Dendritic cell treated with granulocyte-macrophage colony-stimulating factor and Interleukin-4, amounts not matched to agents 40 ng/mL and 50 ng/mL, for 4 days (primary cell): Measurements from ENCODE around the gene AFG3L2.

ENCODE experiments used
- H3K27ac Mint-ChIP-seq: one replicate; pipeline ENCODE4 v1.8.0; 2022; ENCODE audit warnings: mild to moderate bottlenecking, mixed read lengths
- H3K27me3 Mint-ChIP-seq: one replicate; pipeline ENCODE4 v1.8.0; 2022; ENCODE audit warnings: mild to moderate bottlenecking, mixed read lengths
- H3K36me3 Mint-ChIP-seq: one replicate; pipeline ENCODE4 v1.8.0; 2022; ENCODE audit warnings: low read depth, mixed read lengths
- H3K4me1 Mint-ChIP-seq: one replicate; pipeline ENCODE4 v1.8.0; 2022; ENCODE audit warnings: low read depth, mixed read lengths
- H3K4me3 Mint-ChIP-seq: one replicate; pipeline ENCODE4 v1.8.0; 2022; ENCODE audit warnings: mild to moderate bottlenecking, moderate library complexity, mixed read lengths
- H3K9me3 Mint-ChIP-seq: one replicate; pipeline ENCODE4 v1.8.0; 2022; ENCODE audit warnings: mixed read lengths
- intact Hi-C: fragments of 100-400 bp; cut with micrococcal nuclease; formaldehyde crosslinking; loops from one replicate; pipeline ENCODE4 v1.15.0; 2022

Gene AFG3L2

DNA sequence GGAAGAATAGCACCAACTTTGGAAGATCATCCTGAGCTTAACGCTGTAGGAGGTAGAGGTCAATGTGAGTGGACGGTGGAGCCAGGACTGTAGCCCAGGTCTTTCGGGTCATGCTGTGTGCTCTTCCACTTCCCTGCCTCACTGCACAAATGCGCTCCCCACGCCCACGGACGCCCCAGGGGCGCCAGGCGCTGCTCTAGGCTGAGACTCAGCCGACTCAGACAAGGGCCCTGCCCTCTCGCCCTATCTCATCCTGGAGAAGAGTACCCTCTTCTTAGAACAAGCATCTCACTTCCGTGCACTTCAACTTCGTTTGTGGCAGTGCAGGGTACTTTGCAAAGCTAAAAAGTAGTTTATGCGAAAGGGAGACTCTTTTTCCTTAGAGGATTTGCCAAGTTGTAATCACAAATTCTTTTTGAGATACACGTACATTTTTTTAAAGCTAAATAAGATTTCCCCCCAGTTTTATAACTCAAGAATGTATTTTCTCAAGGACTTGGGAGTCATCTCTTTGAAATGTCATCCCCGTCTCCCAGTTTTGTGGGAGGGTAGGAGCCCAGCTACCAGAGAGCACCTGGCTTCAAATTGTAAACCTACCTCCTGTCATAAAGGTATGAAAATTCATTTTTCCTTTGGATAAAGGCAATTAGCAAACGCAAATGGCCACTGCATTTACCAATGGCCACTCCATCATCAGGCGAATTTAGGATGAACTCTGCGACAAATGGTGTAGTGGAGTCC lies 29.5 kb upstream of the AFG3L2 start:
- Mint-ChIP-seq H3K4me1 (peaks cover 34% of the 10 kb centered on the region), H3K27me3 (peaks cover 38% of the 10 kb centered on the region), H3K36me3 (no peaks in the 10 kb centered on the region), H3K27ac (no peak overlapping the region), H3K4me3 (peak overlapping the region; percentile 79), H3K9me3 (no peaks in the 10 kb centered on the region)
- intact Hi-C loops = loop anchor here (1.0 to 5.0 kb wide), 2 partner anchors 41 to 252 kb away; partner anchors contain the start of gene SPIRE1

DNA sequence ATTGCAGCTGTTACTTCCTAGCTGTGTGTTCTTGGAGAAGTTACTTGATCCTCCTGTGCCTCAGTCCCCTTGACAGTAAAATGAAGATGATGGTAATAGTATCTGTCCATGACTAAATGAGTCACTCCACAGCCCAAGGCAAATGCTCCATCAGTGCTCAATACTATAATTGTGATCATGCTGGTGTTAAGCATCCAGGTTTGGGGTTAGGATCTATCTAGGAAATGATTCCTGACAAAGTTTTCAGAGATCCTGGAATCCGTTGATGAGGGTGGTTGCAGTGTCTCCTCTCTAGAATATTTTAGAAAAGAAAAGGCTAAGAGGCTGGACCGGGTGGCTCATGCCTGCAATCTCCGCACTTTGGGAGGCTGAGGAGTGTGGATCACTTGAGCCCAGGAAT lies 28.0 kb upstream of the AFG3L2 start:
- H3K27ac Mint-ChIP-seq = no peak overlapping the region
- no peak overlapping the region for H3K4me3 Mint-ChIP-seq
- no peaks in the 10 kb centered on the region for H3K9me3 Mint-ChIP-seq
- H3K36me3 Mint-ChIP-seq = no peaks in the 10 kb centered on the region
- intact Hi-C loops = loop anchor here (5.0 kb wide), 1 partner anchor 42 kb away; no protein-coding TSS in a partner anchor
- peaks cover 38% of the 10 kb centered on the region for H3K27me3 Mint-ChIP-seq
- H3K4me1 Mint-ChIP-seq = peaks cover 34% of the 10 kb centered on the region

DNA sequence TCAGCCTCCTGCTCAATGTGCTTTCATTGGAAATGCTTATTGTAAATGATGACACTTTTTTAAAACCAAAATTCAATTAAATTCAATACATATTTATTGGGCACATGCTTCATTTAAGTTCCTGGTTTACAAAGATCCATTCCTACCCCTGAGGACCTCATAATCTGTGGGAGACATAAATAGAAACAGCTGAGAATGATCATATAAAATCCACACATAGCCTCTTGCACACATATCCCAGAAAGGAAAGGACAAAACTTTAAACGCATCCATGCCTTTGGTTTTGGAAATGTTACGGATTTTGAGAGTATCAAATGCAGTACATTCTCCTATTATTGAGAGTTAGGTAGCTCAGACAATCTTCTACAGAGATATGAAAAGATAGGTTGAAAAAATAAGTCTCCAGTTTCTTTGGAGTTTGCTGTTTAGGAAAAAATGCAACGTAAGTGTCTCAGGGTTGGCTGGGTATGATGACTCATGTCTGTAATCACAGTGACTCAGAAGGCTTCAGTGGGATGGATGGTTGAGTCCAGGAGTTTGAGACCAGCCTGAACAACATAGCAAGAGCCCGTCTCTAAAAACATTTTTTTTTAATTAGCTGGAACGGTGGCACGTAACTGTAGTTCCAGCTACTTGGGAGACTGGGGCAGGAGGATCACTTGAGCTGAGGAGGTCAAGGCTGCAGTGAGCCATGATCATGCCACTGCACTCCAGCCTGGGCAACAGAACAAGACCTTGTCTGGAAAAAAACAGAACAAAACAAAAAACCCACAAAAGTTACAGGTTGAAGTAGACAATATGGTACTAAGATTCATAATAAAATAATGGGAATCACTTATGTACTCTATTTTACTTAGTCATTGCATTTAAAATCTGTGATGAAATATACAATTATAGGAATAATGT lies 26.8 kb upstream of the AFG3L2 start:
- H3K27ac Mint-ChIP-seq = peak overlapping the region; percentile 24
- no peak overlapping the region for H3K4me3 Mint-ChIP-seq
- intact Hi-C loops = no loop called here
- no peaks in the 10 kb centered on the region for H3K36me3 Mint-ChIP-seq
- H3K4me1 Mint-ChIP-seq = peaks cover 34% of the 10 kb centered on the region
- H3K9me3 Mint-ChIP-seq = no peaks in the 10 kb centered on the region
- H3K27me3 Mint-ChIP-seq = peaks cover 38% of the 10 kb centered on the region

DNA sequence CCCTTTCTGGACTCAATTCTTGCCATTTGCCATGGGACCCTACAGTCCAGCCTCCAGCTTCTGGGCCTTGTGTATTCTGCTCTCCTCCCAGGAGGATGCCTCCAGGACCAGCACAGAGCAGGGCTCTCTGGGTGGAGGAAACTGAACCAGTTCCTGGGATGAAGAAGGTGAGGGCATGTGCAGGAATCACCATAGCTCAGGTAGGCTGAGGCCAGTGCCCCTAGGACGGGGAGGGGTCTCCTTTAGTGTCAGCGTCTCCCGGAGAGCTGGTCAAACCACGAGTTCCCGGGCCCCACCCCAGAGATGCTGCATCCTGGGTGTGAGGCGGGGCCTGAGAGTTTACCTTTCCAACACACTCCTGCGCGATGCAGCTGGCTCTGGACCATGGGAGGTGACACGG lies 24.9 kb upstream of the AFG3L2 start:
- H3K36me3 Mint-ChIP-seq = no peaks in the 10 kb centered on the region
- no peak overlapping the region for H3K27ac Mint-ChIP-seq
- H3K4me3 Mint-ChIP-seq = no peak overlapping the region
- H3K4me1 Mint-ChIP-seq = peaks cover 27% of the 10 kb centered on the region
- intact Hi-C loops = no loop called here
- peaks cover 33% of the 10 kb centered on the region for H3K27me3 Mint-ChIP-seq
- H3K9me3 Mint-ChIP-seq = no peaks in the 10 kb centered on the region

DNA sequence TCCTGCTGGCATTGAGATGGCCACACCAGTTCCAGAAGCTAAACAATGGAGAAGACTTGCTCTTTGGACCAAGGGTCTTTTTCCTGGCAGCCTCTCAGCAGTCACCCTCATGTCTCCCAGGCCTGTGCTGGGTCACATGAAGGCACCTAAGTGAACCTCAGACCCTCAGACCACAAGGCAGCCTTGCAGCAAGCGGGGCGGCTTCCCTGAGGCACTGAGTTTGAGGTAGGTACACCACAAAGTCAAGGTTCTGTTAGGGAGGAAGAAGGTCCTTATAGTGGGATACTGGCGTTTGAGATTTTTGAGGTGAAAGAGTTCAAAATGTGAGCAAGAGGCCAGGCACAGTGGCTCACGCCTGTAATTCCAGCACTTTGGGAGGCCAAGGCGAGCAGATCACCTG lies 22.2 kb upstream of the AFG3L2 start:
- H3K4me1 Mint-ChIP-seq = peaks cover 22% of the 10 kb centered on the region
- peaks cover 21% of the 10 kb centered on the region for H3K27me3 Mint-ChIP-seq
- H3K9me3 Mint-ChIP-seq = no peaks in the 10 kb centered on the region
- H3K36me3 Mint-ChIP-seq = no peaks in the 10 kb centered on the region
- intact Hi-C loops = loop anchor here (10.0 kb wide), 1 partner anchor 136 kb away; no protein-coding TSS in a partner anchor
- no peak overlapping the region for H3K27ac Mint-ChIP-seq
- no peak overlapping the region for H3K4me3 Mint-ChIP-seq

DNA sequence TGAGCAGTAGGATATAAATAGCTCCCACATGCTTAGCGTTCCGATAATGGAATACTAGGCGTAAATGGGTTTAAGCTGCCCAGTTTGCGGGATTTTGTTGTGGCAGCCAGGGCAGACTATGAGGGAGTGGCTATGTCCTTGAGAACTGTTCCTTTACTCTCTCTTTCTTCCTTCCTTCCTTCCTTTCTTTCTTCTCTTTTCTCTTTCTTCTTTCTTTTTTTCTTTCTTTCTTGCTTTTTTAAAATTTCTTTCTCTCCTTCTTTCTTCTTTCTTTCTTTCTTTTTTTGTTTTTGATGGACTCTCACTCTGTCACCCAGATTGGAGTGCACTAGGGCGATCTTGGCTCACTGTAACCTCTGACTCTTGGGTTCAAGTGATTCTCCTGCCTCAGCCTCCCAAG lies 21.6 kb upstream of the AFG3L2 start:
- Mint-ChIP-seq H3K9me3 (no peaks in the 10 kb centered on the region), H3K4me3 (no peak overlapping the region), H3K36me3 (no peaks in the 10 kb centered on the region), H3K27ac (no peak overlapping the region), H3K4me1 (peaks cover 18% of the 10 kb centered on the region), H3K27me3 (peaks cover 20% of the 10 kb centered on the region)
- intact Hi-C loops = loop anchor here (10.0 kb wide), 1 partner anchor 136 kb away; no protein-coding TSS in a partner anchor

DNA sequence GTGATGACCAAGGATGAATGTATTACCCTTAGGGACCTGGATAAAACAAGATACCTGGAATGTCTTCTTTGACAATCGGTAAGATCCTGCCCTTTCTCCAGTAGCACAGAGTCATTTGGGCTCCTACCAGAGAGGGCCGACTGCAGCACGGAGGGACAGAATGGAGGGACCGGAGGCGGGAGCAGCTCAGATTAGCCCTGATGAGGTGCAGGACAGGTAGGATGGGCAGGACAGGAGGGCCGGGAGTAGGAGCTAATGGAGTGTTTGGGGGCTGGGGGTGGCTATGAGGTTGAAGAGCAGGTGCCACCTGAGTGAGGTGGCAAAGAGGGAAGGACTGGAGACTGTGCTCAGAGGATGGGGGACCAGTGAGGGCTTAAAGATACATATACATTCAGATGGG lies 20.8 kb upstream of the AFG3L2 start:
- Mint-ChIP-seq H3K27ac (no peak overlapping the region), H3K4me1 (peaks cover 13% of the 10 kb centered on the region), H3K27me3 (peaks cover 17% of the 10 kb centered on the region), H3K36me3 (no peaks in the 10 kb centered on the region), H3K4me3 (no peak overlapping the region), H3K9me3 (no peaks in the 10 kb centered on the region)
- intact Hi-C loops = loop anchor here (10.0 kb wide), 1 partner anchor 137 kb away; no protein-coding TSS in a partner anchor

DNA sequence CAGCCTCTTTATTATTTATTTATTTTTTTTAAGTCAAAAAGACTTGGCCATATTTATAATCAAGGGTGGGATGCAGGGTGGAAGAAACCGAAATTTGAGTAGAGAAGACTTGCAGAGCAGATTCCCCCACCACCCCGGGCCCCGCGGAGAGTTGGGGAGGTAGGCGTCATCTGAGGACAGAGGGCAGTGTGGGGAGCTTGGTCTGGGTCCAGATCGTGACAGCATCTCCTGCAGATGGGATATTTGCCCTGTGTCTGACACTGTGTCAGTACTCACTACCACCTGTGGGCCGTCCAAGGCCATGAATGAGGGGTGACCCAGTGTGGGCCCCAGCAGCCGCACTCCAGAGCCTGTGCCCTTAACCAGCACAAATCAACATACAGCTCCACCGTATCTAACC lies 20.2 kb upstream of the AFG3L2 start:
- Mint-ChIP-seq H3K27me3 (peaks cover 12% of the 10 kb centered on the region), H3K27ac (no peak overlapping the region)

DNA sequence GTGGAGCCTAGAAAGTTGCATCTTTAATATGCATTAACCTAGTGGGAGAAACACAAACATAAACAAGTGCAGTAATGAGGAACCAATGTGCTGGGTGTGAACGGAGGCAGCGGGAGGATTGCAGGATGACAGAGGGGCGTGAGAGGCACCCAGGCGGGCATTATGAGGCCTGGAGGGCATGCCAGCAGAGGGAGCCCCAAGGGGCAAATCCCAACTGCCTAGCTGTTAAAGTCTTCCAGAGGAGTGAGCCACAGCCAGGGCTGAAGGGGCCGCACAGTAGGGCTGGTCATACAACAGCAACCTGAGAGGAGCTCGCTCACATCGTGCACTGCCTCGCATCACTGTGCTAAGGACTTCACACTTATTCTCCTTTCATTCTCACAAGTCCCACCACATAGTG lies 17.4 kb upstream of the AFG3L2 start:
- Mint-ChIP-seq H3K9me3 (no peaks in the 10 kb centered on the region), H3K4me1 (peaks cover 6% of the 10 kb centered on the region), H3K4me3 (no peak overlapping the region), H3K36me3 (no peaks in the 10 kb centered on the region), H3K27ac (no peak overlapping the region), H3K27me3 (peaks cover 12% of the 10 kb centered on the region)
- intact Hi-C loops = loop anchor here (10.0 kb wide), 1 partner anchor 140 kb away; no protein-coding TSS in a partner anchor

More for the DNA sequence above, 20.2 kb upstream of the AFG3L2 start:
- intact Hi-C loops = loop anchor here (10.0 kb wide), 1 partner anchor 138 kb away; no protein-coding TSS in a partner anchor
- peaks cover 7% of the 10 kb centered on the region for H3K4me1 Mint-ChIP-seq
- no peak overlapping the region for H3K4me3 Mint-ChIP-seq
- no peaks in the 10 kb centered on the region for H3K36me3 Mint-ChIP-seq
- no peaks in the 10 kb centered on the region for H3K9me3 Mint-ChIP-seq

DNA sequence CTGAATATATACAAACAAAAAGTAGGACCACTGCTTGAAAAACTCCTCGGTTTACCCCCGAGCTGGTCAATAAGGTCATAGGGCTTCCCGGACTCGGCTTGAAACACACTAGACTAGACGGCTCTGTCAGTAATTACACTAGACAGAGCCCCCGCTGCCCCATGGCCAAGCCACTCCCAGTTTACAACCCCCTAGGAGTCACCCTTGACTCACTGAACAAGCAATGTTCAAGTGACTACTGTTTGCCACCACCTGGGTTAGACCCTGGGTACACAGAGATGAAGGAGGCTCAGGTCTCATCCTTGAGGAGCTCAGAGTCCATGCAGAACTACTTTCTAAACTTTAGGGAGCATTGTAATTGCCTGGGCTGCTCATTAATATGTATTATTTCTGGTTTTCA lies 17.0 kb upstream of the AFG3L2 start:
- Mint-ChIP-seq H3K27me3 (peaks cover 12% of the 10 kb centered on the region), H3K9me3 (no peaks in the 10 kb centered on the region), H3K4me1 (peaks cover 6% of the 10 kb centered on the region), H3K27ac (no peak overlapping the region), H3K36me3 (no peaks in the 10 kb centered on the region), H3K4me3 (no peak overlapping the region)
- intact Hi-C loops = loop anchor here (10.0 kb wide), 1 partner anchor 141 kb away; no protein-coding TSS in a partner anchor

DNA sequence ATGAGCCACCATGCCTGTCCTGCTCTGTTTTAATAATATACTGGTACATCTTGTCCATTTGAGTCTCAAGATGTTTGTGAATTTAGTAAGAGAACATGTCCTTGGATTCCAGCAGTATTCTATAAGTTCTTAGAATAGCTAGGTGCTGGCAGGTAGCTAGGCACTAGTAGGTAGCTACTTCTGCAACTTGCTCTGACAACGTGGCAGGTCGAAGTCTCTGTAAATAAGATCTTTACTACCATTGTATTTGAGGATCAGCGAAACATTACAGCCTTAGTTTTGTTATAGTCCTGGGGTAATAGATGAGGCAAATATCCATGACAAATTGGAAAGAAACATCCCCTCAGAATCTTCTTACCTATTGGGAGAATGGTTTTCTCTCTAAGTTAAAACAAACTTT lies 16.5 kb upstream of the AFG3L2 start:
- intact Hi-C loops = loop anchor here (10.0 kb wide), 1 partner anchor 141 kb away; no protein-coding TSS in a partner anchor
- H3K27ac Mint-ChIP-seq = no peak overlapping the region
- H3K4me1 Mint-ChIP-seq = peaks cover 6% of the 10 kb centered on the region
- no peaks in the 10 kb centered on the region for H3K36me3 Mint-ChIP-seq
- H3K27me3 Mint-ChIP-seq = peaks cover 11% of the 10 kb centered on the region
- H3K9me3 Mint-ChIP-seq = no peaks in the 10 kb centered on the region
- H3K4me3 Mint-ChIP-seq = no peak overlapping the region

DNA sequence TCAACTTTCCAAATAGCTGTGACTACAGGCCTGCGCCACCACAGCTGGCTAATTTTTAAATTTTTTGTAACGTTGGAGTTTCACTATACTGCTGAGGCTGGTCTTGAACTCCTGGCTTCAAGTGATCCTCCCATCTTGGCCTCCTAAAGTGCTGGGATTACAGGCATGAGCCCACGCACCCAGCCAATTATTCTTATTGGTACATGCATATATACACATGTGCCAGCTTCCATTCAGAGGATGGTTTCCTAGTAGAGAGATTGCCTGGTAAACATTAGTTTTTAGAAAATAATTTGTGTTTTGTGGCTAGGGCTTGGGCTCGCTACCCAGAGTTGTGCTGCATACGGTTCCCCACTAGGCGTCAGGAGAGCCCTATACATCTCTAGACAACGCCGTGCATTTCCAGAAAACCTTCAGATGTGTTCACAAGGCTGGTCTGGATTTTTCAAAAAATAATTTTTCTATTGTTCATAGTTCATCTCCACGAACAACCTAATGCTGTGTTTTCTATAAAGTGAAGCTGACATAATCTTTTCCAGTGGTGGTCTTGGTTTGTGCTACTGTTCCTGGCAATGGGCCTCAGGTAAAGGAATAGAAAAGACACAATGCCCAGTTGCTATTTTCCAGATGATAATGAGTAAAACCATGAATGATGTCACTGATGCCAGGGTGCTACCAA lies 14.6 kb upstream of the AFG3L2 start:
- Mint-ChIP-seq H3K4me3 (no peak overlapping the region), H3K27me3 (peaks cover 8% of the 10 kb centered on the region), H3K27ac (no peak overlapping the region), H3K9me3 (no peaks in the 10 kb centered on the region), H3K36me3 (no peaks in the 10 kb centered on the region), H3K4me1 (peaks cover 6% of the 10 kb centered on the region)
- intact Hi-C loops = loop anchor here (1.0 to 10.0 kb wide), 2 partner anchors 143 to 268 kb away; no protein-coding TSS in a partner anchor

DNA sequence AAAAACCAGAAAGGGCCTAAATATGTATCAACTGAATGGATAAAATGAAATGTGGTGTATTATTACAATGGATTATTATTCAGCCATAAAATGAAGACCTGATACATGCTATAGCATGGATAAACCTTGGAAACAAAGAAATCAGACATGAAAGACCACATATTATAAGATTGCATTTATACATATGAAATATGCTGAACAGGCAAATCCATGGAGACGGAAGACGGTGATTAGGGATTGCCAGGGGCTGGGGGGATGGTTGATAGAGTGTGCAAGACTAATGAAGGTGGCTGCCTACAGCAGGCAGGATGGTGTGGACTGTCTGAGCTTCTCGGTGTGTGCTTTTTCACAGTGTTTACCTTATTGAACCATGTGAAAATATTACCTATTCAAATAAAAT lies 11.4 kb upstream of the AFG3L2 start:
- Mint-ChIP-seq H3K27ac (no peak overlapping the region), H3K4me3 (no peak overlapping the region), H3K4me1 (no peaks in the 10 kb centered on the region), H3K36me3 (no peaks in the 10 kb centered on the region), H3K27me3 (no peaks in the 10 kb centered on the region), H3K9me3 (no peaks in the 10 kb centered on the region)
- intact Hi-C loops = no loop called here
